PC-3 (cell line): ENCODE data around the gene CIC. TPM values are rescaled to one million over a fixed set of nuclear protein-coding genes. Genes with fewer than 3 reads are reported as not detected.

Source experiments
- ATAC-seq: fragments of 200-7000 bp; cut with Tn5 transposase; 2 replicates; pipeline ENCODE4 v1.9.1; 2020; ENCODE audit warnings: mild to moderate bottlenecking, moderate library complexity
- BruUV-seq: library from RNA; stranded (reverse); fragments of 400-500 nt; replicated peaks from 2 replicates; lab custom pipeline; 2021; lab: Mats Ljungman, UMichigan
- CTCF ChIA-PET: fragments of 300-600 bp; sonication (Branson Sonifier 250); formaldehyde crosslinking; loops from one replicate; lab custom pipeline; 2022; ENCODE audit warnings: antibody characterized with exemption; lab: Charles Lee
- POLR2A ChIA-PET: fragments of 300-600 bp; sonication (Branson Sonifier 250); formaldehyde crosslinking; loops from one replicate; lab custom pipeline; 2022; ENCODE audit warnings: antibody characterized with exemption; ENCODE audit not compliant: unreplicated experiment; lab: Charles Lee
- DNase-seq: peaks from one replicate; pipeline ENCODE4 v3.0.0-alpha.2; 2015
- H2AFZ ChIP-seq: fragments of 300-600 bp; sonication (generic); 2 replicates; pipeline ENCODE4 v1.6.0; 2016; ENCODE audit warnings: antibody characterized with exemption, low read length
- H3F3A ChIP-seq: fragments of 300-600 bp; sonication (generic); one replicate; pipeline ENCODE4 v1.6.0; 2017; ENCODE audit warnings: antibody characterized with exemption, low read length, control low read depth, mild to moderate bottlenecking; ENCODE audit not compliant: unreplicated experiment
- H3K27ac ChIP-seq: fragments of 300-600 bp; sonication (generic); 2 replicates; pipeline ENCODE4 v1.5.1; 2016; ENCODE audit warnings: mild to moderate bottlenecking, low read length
- H3K27me3 ChIP-seq: fragments of 300-600 bp; sonication (generic); 2 replicates; pipeline ENCODE4 v1.6.1; 2016; ENCODE audit warnings: low read length, mixed read lengths
- H3K36me3 ChIP-seq: fragments of 300-600 bp; sonication (generic); 2 replicates; pipeline ENCODE4 v1.6.1; 2016; ENCODE audit warnings: low read depth, mixed run types, low read length, mixed read lengths
- H3K4me1 ChIP-seq: fragments of 300-600 bp; sonication (generic); 2 replicates; pipeline ENCODE4 v1.5.1; 2016; ENCODE audit warnings: low read length; ENCODE audit not compliant: insufficient read depth
- H3K4me2 ChIP-seq: fragments of 300-600 bp; sonication (generic); 2 replicates; pipeline ENCODE4 v1.6.0; 2016; ENCODE audit warnings: low read length
- H3K4me3 ChIP-seq: fragments of 300-600 bp; sonication (generic); 2 replicates; pipeline ENCODE4 v1.5.1; 2016; ENCODE audit warnings: mild to moderate bottlenecking, low read length, mixed read lengths
- H3K79me2 ChIP-seq: fragments of 300-600 bp; sonication (generic); 2 replicates; pipeline ENCODE4 v1.6.1; 2017; ENCODE audit warnings: low read length, mixed read lengths
- H3K9ac ChIP-seq: fragments of 300-600 bp; sonication (generic); 2 replicates; pipeline ENCODE4 v1.6.0; 2016; ENCODE audit warnings: mild to moderate bottlenecking, low read length
- H3K9me2 ChIP-seq: fragments of 300-600 bp; sonication (generic); replicated peaks from 2 replicates; pipeline ENCODE4 v1.6.1; 2016; ENCODE audit warnings: mixed run types, low read length, mixed read lengths
- H3K9me3 ChIP-seq: fragments of 300-600 bp; sonication (generic); 2 replicates; pipeline ENCODE4 v1.6.1; 2016; ENCODE audit warnings: low read length, mixed read lengths
- H4K20me1 ChIP-seq: fragments of 300-600 bp; sonication (generic); 2 replicates; pipeline ENCODE4 v1.6.1; 2016; ENCODE audit warnings: low read length, mixed read lengths
- CTCF ChIP-seq: fragments of 300-600 bp; sonication (generic); conservative IDR thresholded peaks from 2 replicates; pipeline ENCODE4 v1.5.1; 2017; ENCODE audit warnings: antibody characterized with exemption, low read depth, mild to moderate bottlenecking, low read length
- EZH2 ChIP-seq: fragments of 300-600 bp; sonication (generic); IDR thresholded peaks from one replicate; pipeline ENCODE4 v1.6.1; 2017; ENCODE audit warnings: antibody characterized with exemption, mild to moderate bottlenecking, low read length; ENCODE audit not compliant: unreplicated experiment
- EZH2phosphoT487 ChIP-seq: fragments of 300-600 bp; sonication (generic); IDR thresholded peaks from 2 replicates; pipeline ENCODE4 v1.6.1; 2018; ENCODE audit warnings: mild to moderate bottlenecking, antibody characterized with exemption, low read length, borderline replicate concordance
- intact Hi-C: fragments of 100-400 bp; cut with micrococcal nuclease; formaldehyde crosslinking; loops from 2 replicates; pipeline ENCODE4 v1.9.0; 2023
- total RNA-seq: library from RNA; depleted of rRNA; stranded (reverse); fragments of >200 nt; gene quantifications from 2 replicates; pipeline ENCODE4 v1.2.3, GENCODE V29; 2014

Gene CIC
- total RNA-seq, 1 experiment from 2014 or later, result 9.8 TPM

- no peak for TF ChIP-seq CTCF
- TF ChIP-seq EZH2phosphoT487, result no peak
- no peak for TF ChIP-seq EZH2
- Histone ChIP-seq H3K36me3 (no peaks in the 10 kb centered on the region), H3K4me3 (no peak overlapping the region), H3K27me3 (no peaks in the 10 kb centered on the region), H4K20me1 (no peaks in the 10 kb centered on the region), H3K9ac (no peak overlapping the region), H3F3A (no peaks in the 10 kb centered on the region), H2AFZ (no peak overlapping the region), H3K79me2 (no peaks in the 10 kb centered on the region), H3K9me3 (no peaks in the 10 kb centered on the region), H3K4me1 (no peaks in the 10 kb centered on the region), H3K4me2 (no peak overlapping the region), H3K27ac (no peak overlapping the region), H3K9me2 (no peaks in the 10 kb centered on the region)
- BruUV-seq, result no TSS peak
- POLR2A ChIA-PET, result no interaction called here
- DNase-seq (no peak), ATAC-seq (no peak)
- intact Hi-C loops, result no loop called here
- CTCF ChIA-PET, result no interaction called here
Observed at GRCh38 chr19:42288387-42288786, 19.3 kb downstream of the CIC start.

GRCh38 chr19:42288881-42289555, 20.0 kb downstream of the CIC start:
- Histone ChIP-seq H3K9me3 (no peaks in the 10 kb centered on the region), H3K4me3 (no peak overlapping the region), H3K27me3 (no peaks in the 10 kb centered on the region), H3K4me2 (no peak overlapping the region), H3K27ac (no peak overlapping the region), H4K20me1 (no peaks in the 10 kb centered on the region), H2AFZ (no peak overlapping the region), H3K9me2 (no peaks in the 10 kb centered on the region), H3K9ac (no peak overlapping the region), H3K36me3 (no peaks in the 10 kb centered on the region), H3F3A (no peaks in the 10 kb centered on the region), H3K79me2 (no peaks in the 10 kb centered on the region), H3K4me1 (no peaks in the 10 kb centered on the region)
- CTCF ChIA-PET, result no interaction called here
- POLR2A ChIA-PET, result no interaction called here
- DNase-seq (no peak), ATAC-seq (no peak)
- TF ChIP-seq EZH2phosphoT487, result no peak
- no peak for TF ChIP-seq CTCF
- no peak for TF ChIP-seq EZH2
- intact Hi-C loops, result no loop called here
- no TSS peak for BruUV-seq

GRCh38 chr19:42289556-42290041, 20.5 kb downstream of the CIC start:
- ChIA-PET POLR2A (no interaction called here), CTCF (no interaction called here)
- Histone ChIP-seq H3K4me1 (no peaks in the 10 kb centered on the region), H3K79me2 (no peaks in the 10 kb centered on the region), H3K27me3 (no peaks in the 10 kb centered on the region), H2AFZ (no peak overlapping the region), H3K9me3 (no peaks in the 10 kb centered on the region), H3F3A (no peaks in the 10 kb centered on the region), H3K9me2 (no peaks in the 10 kb centered on the region), H3K27ac (no peak overlapping the region), H3K36me3 (no peaks in the 10 kb centered on the region), H4K20me1 (no peaks in the 10 kb centered on the region), H3K4me3 (no peak overlapping the region), H3K4me2 (no peak overlapping the region), H3K9ac (no peak overlapping the region)
- no peak for ATAC-seq
- intact Hi-C loops, result no loop called here
- no peak for DNase-seq
- BruUV-seq, result no TSS peak
- TF ChIP-seq EZH2phosphoT487 (no peak), EZH2 (no peak), CTCF (no peak)
